ENCODE measurements around the gene TSSK3. TPM values are rescaled to one million over a fixed set of nuclear protein-coding genes. Genes with fewer than 3 reads are reported as not detected.
"Not testable (repeated sequence)": the region's sequence is repeated elsewhere in the genome, so short reads cannot be mapped to it uniquely, and the experiment has no call there.

TSSK3 gene
- total RNA-seq, 1 experiment from 2014 or later: 2.6 TPM

- Mint-ChIP-seq H3K9me3 (ENCODE audit: unreplicated experiment) (no peaks in the 10 kb centered on the region), H3K4me3 (ENCODE audit: unreplicated experiment) (peak overlapping the region; percentile 95), H3K27me3 (ENCODE audit: insufficient read depth, unreplicated experiment) (no peaks in the 10 kb centered on the region), H3K27ac (ENCODE audit: unreplicated experiment) (peak overlapping the region; percentile 98), H3K4me1 (ENCODE audit: low read depth, unreplicated experiment) (no peaks in the 10 kb centered on the region), H3K36me3 (ENCODE audit: insufficient read depth, unreplicated experiment) (peaks cover 15% of the 10 kb centered on the region)
- peak overlapping the region; percentile 44 for H3K4me3 ChIP-seq (ENCODE audit: low read depth, low read length)
- H3K9me3 ChIP-seq: no peaks in the 10 kb centered on the region
- no peaks in the 10 kb centered on the region for H3K4me1 ChIP-seq
- CTCF ChIA-PET: interaction anchor here (1.2 to 1.6 kb wide), 2 partner anchors 44 to 179 kb away, joined by 3 to 8 read pairs; no protein-coding TSS in a partner anchor
- BruUV-seq (replicated peaks): TSS peak; percentile 94
- intact Hi-C loops (cut with micrococcal nuclease; ENCODE audit: unreplicated experiment): no loop called here
- peak in 1 of 2 experiments; percentile 32 for DNase-seq
- H3K27me3 ChIP-seq (replicated peaks; ENCODE audit: control insufficient read depth, insufficient read depth, low read length): no peaks in the 10 kb centered on the region
- POLR2A ChIA-PET: interaction anchor here (0.6 to 1.3 kb wide), 11 partner anchors 43 to 885 kb away, joined by 3 to 10 read pairs (median 5); partner anchors contain the start of genes MARCKSL1, RBBP4, TXLNA and ZBTB8OS
- no peak for TF ChIP-seq CTCF (IDR thresholded peaks at IDR 0.05; ENCODE audit: insufficient read depth in 1 of 2, low read depth in 1 of 2, low read length in 1 of 2, severe bottlenecking in 1 of 2, unreplicated experiment in 1 of 2)
- no peaks in the 10 kb centered on the region; the same call in 1 of the 2 replicates for H3K36me3 ChIP-seq (ENCODE audit: control insufficient read depth, insufficient read depth, low read length)
These were observed 32.6 kb downstream of the TSSK3 start for GRCh38 chr1:32394890-32395432.

GRCh38 chr1:32396524-32396923, 34.2 kb downstream of the TSSK3 start:
- BruUV-seq (replicated peaks); H3K4me1 Mint-ChIP-seq (ENCODE audit: low read depth, unreplicated experiment); CTCF ChIA-PET; H3K27me3 ChIP-seq (replicated peaks; ENCODE audit: control insufficient read depth, insufficient read depth, low read length); intact Hi-C loops (cut with micrococcal nuclease; ENCODE audit: unreplicated experiment); DNase-seq; POLR2A ChIA-PET; H3K27me3 Mint-ChIP-seq (ENCODE audit: insufficient read depth, unreplicated experiment); H3K4me3 ChIP-seq (ENCODE audit: low read depth, low read length); H3K27ac Mint-ChIP-seq (ENCODE audit: unreplicated experiment); H3K4me1 ChIP-seq; H3K36me3 ChIP-seq (ENCODE audit: control insufficient read depth, insufficient read depth, low read length); H3K4me3 Mint-ChIP-seq (ENCODE audit: unreplicated experiment); H3K9me3 Mint-ChIP-seq (ENCODE audit: unreplicated experiment); H3K9me3 ChIP-seq: not testable (repeated sequence)
- peaks cover 15% of the 10 kb centered on the region for H3K36me3 Mint-ChIP-seq (ENCODE audit: insufficient read depth, unreplicated experiment)

- Mint-ChIP-seq H3K4me1 (ENCODE audit: low read depth, unreplicated experiment) (no peaks in the 10 kb centered on the region), H3K9me3 (ENCODE audit: unreplicated experiment) (no peaks in the 10 kb centered on the region)
- CTCF ChIA-PET: interaction anchor here (0.6 to 1.2 kb wide), 2 partner anchors 47 to 253 kb away, joined by 3 to 4 read pairs; partner anchors contain the start of gene RBBP4
These were observed 36.1 kb downstream of the TSSK3 start for GRCh38 chr1:32398401-32398800.

More at GRCh38 chr1:32398401-32398800, 36.1 kb downstream of the TSSK3 start:
- Histone ChIP-seq H3K27me3 (replicated peaks; ENCODE audit: control insufficient read depth, insufficient read depth, low read length) (no peaks in the 10 kb centered on the region), H3K9me3 (no peaks in the 10 kb centered on the region), H3K4me1 (no peaks in the 10 kb centered on the region), H3K4me3 (ENCODE audit: low read depth, low read length) (no peak overlapping the region), H3K36me3 (ENCODE audit: control insufficient read depth, insufficient read depth, low read length) (no peaks in the 10 kb centered on the region)
- DNase-seq: no peak
- no peak overlapping the region for H3K27ac Mint-ChIP-seq (ENCODE audit: unreplicated experiment)
- BruUV-seq (replicated peaks): no TSS peak
- no peak for TF ChIP-seq CTCF (IDR thresholded peaks at IDR 0.05; ENCODE audit: insufficient read depth in 1 of 2, low read depth in 1 of 2, low read length in 1 of 2, severe bottlenecking in 1 of 2, unreplicated experiment in 1 of 2)
- POLR2A ChIA-PET: no interaction called here
- H3K4me3 Mint-ChIP-seq (ENCODE audit: unreplicated experiment): no peak overlapping the region
- no peaks in the 10 kb centered on the region for H3K27me3 Mint-ChIP-seq (ENCODE audit: insufficient read depth, unreplicated experiment)
- intact Hi-C loops (cut with micrococcal nuclease; ENCODE audit: unreplicated experiment): no loop called here
- H3K36me3 Mint-ChIP-seq (ENCODE audit: insufficient read depth, unreplicated experiment): peaks cover 15% of the 10 kb centered on the region
